GM23338 (cell line): Measurements from ENCODE around the gene FRAT2. TPM values are rescaled to one million over a fixed set of nuclear protein-coding genes. Genes with fewer than 3 reads are reported as not detected.

Experiments used
- ATAC-seq: fragments of 200-7000 bp; cut with Tn5 transposase; 3 replicates; pipeline ENCODE4 v1.9.1; 2020
- DNase-seq: peaks from one replicate; pipeline ENCODE4 v3.0.0-alpha.2; 2015; ENCODE audit warnings: low spot score
- H2AFZ ChIP-seq: fragments of 200-600 bp; sonication (generic); 2 replicates; pipeline ENCODE4 v1.8.0; 2016; ENCODE audit warnings: antibody characterized with exemption, mild to moderate bottlenecking, moderate library complexity
- H3F3A ChIP-seq: fragments of 200-600 bp; sonication (generic); replicated peaks from 2 replicates; pipeline ENCODE4 v1.8.0; 2017; ENCODE audit warnings: antibody characterized with exemption, mixed run types, low read depth
- H3K27ac ChIP-seq: fragments of 200-600 bp; sonication (generic); 2 replicates; pipeline ENCODE4 v1.6.1; 2016; ENCODE audit warnings: low read depth
- H3K27me3 ChIP-seq: fragments of 200-600 bp; sonication (generic); 2 replicates; pipeline ENCODE4 v1.8.0; 2016; ENCODE audit warnings: mild to moderate bottlenecking, mixed run types, moderate library complexity; ENCODE audit not compliant: insufficient read depth
- H3K36me3 ChIP-seq: fragments of 200-600 bp; sonication (generic); 2 replicates; pipeline ENCODE4 v1.8.0; 2016; ENCODE audit warnings: mild to moderate bottlenecking; ENCODE audit not compliant: insufficient read depth
- H3K4me1 ChIP-seq: fragments of 200-600 bp; sonication (generic); 2 replicates; pipeline ENCODE4 v1.8.0; 2016; ENCODE audit warnings: mild to moderate bottlenecking, moderate library complexity; ENCODE audit not compliant: insufficient read depth
- H3K4me2 ChIP-seq: fragments of 200-600 bp; sonication (generic); 2 replicates; pipeline ENCODE4 v1.7.1; 2017; ENCODE audit warnings: mixed run types
- H3K4me3 ChIP-seq: fragments of 200-600 bp; sonication (generic); 2 replicates; pipeline ENCODE4 v1.6.1; 2016; ENCODE audit warnings: mixed run types
- H3K79me2 ChIP-seq: fragments of 200-600 bp; sonication (generic); replicated peaks from 2 replicates; pipeline ENCODE4 v1.8.0; 2017; ENCODE audit warnings: mild to moderate bottlenecking; ENCODE audit not compliant: insufficient read depth
- H3K9me2 ChIP-seq: fragments of 200-600 bp; sonication (generic); 2 replicates; pipeline ENCODE4 v1.8.0; 2017; ENCODE audit not compliant: insufficient read depth
- H4K20me1 ChIP-seq: fragments of 200-600 bp; sonication (generic); replicated peaks from 2 replicates; pipeline ENCODE4 v1.8.0; 2017; ENCODE audit warnings: mild to moderate bottlenecking; ENCODE audit not compliant: insufficient read depth
- H3K27ac Mint-ChIP-seq: 2 replicates; pipeline ENCODE4 v1.8.0; 2020; ENCODE audit warnings: inconsistent platforms, mild to moderate bottlenecking, moderate library complexity, mixed read lengths
- H3K27me3 Mint-ChIP-seq: 3 replicates; pipeline ENCODE4 v1.8.0; 2022; ENCODE audit warnings: low read depth, mild to moderate bottlenecking, moderate library complexity, mixed read lengths, inconsistent platforms; ENCODE audit not compliant: insufficient read depth, poor library complexity
- H3K36me3 Mint-ChIP-seq: 3 replicates; pipeline ENCODE4 v1.8.0; 2021; ENCODE audit warnings: low read depth, mild to moderate bottlenecking, inconsistent platforms, moderate library complexity, mixed read lengths
- H3K4me1 Mint-ChIP-seq: 3 replicates; pipeline ENCODE4 v1.8.0; 2020; ENCODE audit warnings: mild to moderate bottlenecking, inconsistent platforms, mixed read lengths
- H3K4me3 Mint-ChIP-seq: 3 replicates; pipeline ENCODE4 v1.8.0; 2021; ENCODE audit warnings: moderate library complexity, mild to moderate bottlenecking, inconsistent platforms, mixed read lengths
- H3K9me3 Mint-ChIP-seq: 3 replicates; pipeline ENCODE4 v1.8.0; 2020; ENCODE audit warnings: moderate library complexity, mild to moderate bottlenecking, inconsistent platforms, mixed read lengths
- CREB1 ChIP-seq: fragments of 250-450 bp; sonication (Bioruptor Pico); IDR thresholded peaks from 2 replicates; pipeline ENCODE4 v1.5.0; 2020; ENCODE audit warnings: low read depth, mild to moderate bottlenecking, moderate library complexity
- EZH2phosphoT487 ChIP-seq: fragments of 200-600 bp; sonication (generic); IDR thresholded peaks from one replicate; pipeline ENCODE4 v1.8.1; 2018; ENCODE audit warnings: antibody characterized with exemption; ENCODE audit not compliant: unreplicated experiment
- JUNB ChIP-seq: IDR thresholded peaks from one replicate; pipeline ENCODE4 v1.6.1; 2016; ENCODE audit warnings: antibody characterized with exemption; ENCODE audit not compliant: unreplicated experiment
- NANOG ChIP-seq: IDR thresholded peaks from 2 replicates; pipeline ENCODE4 v1.6.1; 2016; ENCODE audit warnings: antibody characterized with exemption, borderline replicate concordance
- POLR2AphosphoS5 ChIP-seq: IDR thresholded peaks from 2 replicates; pipeline ENCODE4 v1.6.1; 2016; ENCODE audit warnings: antibody characterized with exemption, low read depth
- polyA plus RNA-seq: library from polyadenylated mRNA; unstranded; fragments of >200 nt; fragmentation: Nextera tagmentation; extraction: Ambion mirVana; gene quantifications from 2 replicates; pipeline ENCODE4 v1.2.1, GENCODE V29; 2016
- total RNA-seq: library from RNA; depleted of rRNA; stranded (reverse); fragments of >200 nt; shearing (Covaris generic); gene quantifications from 2 replicates; pipeline ENCODE4 v1.2.3, GENCODE V29; 2014
- TF ChIP-seq, protein P1 (sequence below), 2 experiments: fragments of 200-600 bp in 1 of 2; sonication (generic) in 1 of 2; conservative IDR thresholded peaks; 2 replicates each; pipeline versions ENCODE4 v1.5.1 to v1.6.1; 2016 to 2017; ENCODE audit warnings: antibody characterized with exemption in 2 of 2, low read depth in 2 of 2, mild to moderate bottlenecking in 2 of 2, moderate library complexity in 1 of 2
- TF ChIP-seq, protein P2 (sequence below): fragments of 250-450 bp; sonication (Bioruptor Pico); IDR thresholded peaks from 2 replicates; pipeline ENCODE4 v1.5.0; 2020; ENCODE audit warnings: mild to moderate bottlenecking, moderate library complexity

The FRAT2 gene
- total and polyA plus RNA-seq, 2 experiments from 2014 or later: 24.5 to 109 TPM

DNA sequence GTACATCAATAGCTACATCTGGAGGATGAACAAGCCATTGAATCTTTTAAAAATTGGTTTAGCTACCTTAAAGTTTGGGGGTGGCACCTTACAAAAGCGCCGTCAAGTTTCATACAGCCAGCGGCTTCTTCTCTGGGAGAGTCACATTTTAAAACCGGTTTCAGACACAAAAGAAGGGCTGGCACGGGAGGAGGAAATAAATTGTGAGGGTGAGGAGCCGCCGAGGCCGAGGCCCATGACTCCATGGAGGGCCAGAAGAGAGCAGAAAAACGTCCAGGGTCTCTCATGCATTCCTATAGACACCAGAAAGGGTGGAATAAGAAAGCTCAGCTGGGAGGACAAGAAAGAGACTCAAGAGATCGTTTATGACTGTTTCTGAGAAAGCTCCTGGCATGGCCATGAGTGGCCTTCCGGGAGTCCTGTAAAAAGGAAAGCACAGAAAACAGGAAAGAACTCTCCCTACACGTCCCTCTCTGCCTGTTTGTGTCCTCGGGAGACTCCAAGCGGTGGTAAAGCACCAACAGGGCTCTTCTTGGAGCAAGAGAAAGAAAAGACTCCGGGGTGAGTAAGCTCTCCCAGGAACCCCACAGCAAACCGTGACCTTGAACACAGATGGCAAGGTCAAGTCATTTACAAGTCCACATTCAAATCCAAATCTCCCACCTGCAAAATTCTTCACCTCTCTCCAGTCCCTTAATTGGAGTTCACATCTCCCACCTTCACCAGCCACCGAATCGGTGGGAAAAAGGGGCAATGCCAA is 1.8 kb downstream of the FRAT2 start:
- Histone ChIP-seq H3K27ac (peak overlapping the region; percentile 85; the same call in 1 of the 2 replicates), H3K9me2 (no peaks in the 10 kb centered on the region), H3F3A (peaks cover 11% of the 10 kb centered on the region), H3K36me3 (no peaks in the 10 kb centered on the region), H3K4me2 (peak overlapping the region; percentile 93), H3K4me3 (peak overlapping the region; percentile 82), H3K27me3 (no peaks in the 10 kb centered on the region), H3K79me2 (peaks cover 55% of the 10 kb centered on the region), H2AFZ (no peak overlapping the region), H4K20me1 (peaks cover 29% of the 10 kb centered on the region), H3K4me1 (peaks cover 46% of the 10 kb centered on the region)
- Mint-ChIP-seq H3K4me1 (peaks cover 46% of the 10 kb centered on the region), H3K27me3 (peaks cover 19% of the 10 kb centered on the region), H3K4me3 (peak overlapping the region; percentile 94), H3K27ac (peak overlapping the region; percentile 95), H3K9me3 (no peaks in the 10 kb centered on the region), H3K36me3 (peaks cover 41% of the 10 kb centered on the region)
- TF ChIP-seq NANOG (no peak), JUNB (no peak), EZH2phosphoT487 (no peak)
- TF ChIP-seq, protein P1, sequence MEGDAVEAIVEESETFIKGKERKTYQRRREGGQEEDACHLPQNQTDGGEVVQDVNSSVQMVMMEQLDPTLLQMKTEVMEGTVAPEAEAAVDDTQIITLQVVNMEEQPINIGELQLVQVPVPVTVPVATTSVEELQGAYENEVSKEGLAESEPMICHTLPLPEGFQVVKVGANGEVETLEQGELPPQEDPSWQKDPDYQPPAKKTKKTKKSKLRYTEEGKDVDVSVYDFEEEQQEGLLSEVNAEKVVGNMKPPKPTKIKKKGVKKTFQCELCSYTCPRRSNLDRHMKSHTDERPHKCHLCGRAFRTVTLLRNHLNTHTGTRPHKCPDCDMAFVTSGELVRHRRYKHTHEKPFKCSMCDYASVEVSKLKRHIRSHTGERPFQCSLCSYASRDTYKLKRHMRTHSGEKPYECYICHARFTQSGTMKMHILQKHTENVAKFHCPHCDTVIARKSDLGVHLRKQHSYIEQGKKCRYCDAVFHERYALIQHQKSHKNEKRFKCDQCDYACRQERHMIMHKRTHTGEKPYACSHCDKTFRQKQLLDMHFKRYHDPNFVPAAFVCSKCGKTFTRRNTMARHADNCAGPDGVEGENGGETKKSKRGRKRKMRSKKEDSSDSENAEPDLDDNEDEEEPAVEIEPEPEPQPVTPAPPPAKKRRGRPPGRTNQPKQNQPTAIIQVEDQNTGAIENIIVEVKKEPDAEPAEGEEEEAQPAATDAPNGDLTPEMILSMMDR (conservative IDR thresholded peaks at IDR 0.05; ENCODE audit: low read depth in 2 of 2): peak in 1 of 2 experiments; percentile 53; a peak in 3 of 4 replicates
- ATAC-seq: no peak
- peak; percentile 59 for DNase-seq

DNA sequence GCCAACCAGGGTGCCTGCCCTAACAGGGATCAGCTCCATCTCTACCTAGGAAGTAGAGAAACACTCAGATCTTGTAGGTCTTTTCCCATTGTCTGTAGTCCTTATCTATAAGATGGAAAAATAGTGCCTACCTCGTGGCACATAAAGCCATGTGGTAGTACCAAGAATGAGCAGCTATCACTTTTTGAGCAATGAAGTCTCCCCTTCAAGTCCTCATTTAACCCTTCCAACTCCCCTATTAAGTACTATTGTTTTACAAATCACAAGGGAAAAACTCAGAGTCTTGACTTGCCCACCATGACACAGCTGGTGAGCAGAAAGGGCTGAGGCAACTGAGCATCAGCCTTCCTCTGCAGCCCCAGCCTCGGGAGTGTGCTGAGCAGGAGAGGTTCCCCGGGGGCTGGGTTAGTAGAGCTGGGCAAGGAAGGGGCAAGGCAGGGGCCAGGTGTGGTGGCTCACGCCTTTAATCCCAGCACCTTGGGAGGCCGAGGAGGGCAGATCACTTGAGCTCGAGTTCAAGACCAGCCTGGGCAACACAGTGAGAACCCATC is 3.3 kb downstream of the FRAT2 start:
- H3K27me3 ChIP-seq: no peaks in the 10 kb centered on the region
- H3K4me3 ChIP-seq: peak overlapping the region; percentile 82
- H3K27ac Mint-ChIP-seq: peak overlapping the region; percentile 76
- peak; percentile 46 for DNase-seq
- peaks cover 41% of the 10 kb centered on the region for H3K36me3 Mint-ChIP-seq
- H3K36me3 ChIP-seq: no peaks in the 10 kb centered on the region
- peaks cover 20% of the 10 kb centered on the region for H3K27me3 Mint-ChIP-seq
- H2AFZ ChIP-seq: no peak overlapping the region
- peak overlapping the region; percentile 73; the same call in 1 of the 2 replicates for H3K27ac ChIP-seq
- no peaks in the 10 kb centered on the region for H3K9me3 Mint-ChIP-seq
- peaks cover 48% of the 10 kb centered on the region for H3K4me1 ChIP-seq
- H3K4me3 Mint-ChIP-seq: peak overlapping the region; percentile 94
- H4K20me1 ChIP-seq: peaks cover 31% of the 10 kb centered on the region
- peak; percentile 9 for ATAC-seq
- peak overlapping the region; percentile 93 for H3K4me2 ChIP-seq
- H3K4me1 Mint-ChIP-seq: peaks cover 35% of the 10 kb centered on the region
- TF ChIP-seq POLR2AphosphoS5: peak; percentile 40; the same call in 1 of the 2 replicates
- no peak for TF ChIP-seq NANOG
- no peaks in the 10 kb centered on the region for H3K9me2 ChIP-seq
- peaks cover 55% of the 10 kb centered on the region for H3K79me2 ChIP-seq
- H3F3A ChIP-seq: peaks cover 22% of the 10 kb centered on the region

DNA sequence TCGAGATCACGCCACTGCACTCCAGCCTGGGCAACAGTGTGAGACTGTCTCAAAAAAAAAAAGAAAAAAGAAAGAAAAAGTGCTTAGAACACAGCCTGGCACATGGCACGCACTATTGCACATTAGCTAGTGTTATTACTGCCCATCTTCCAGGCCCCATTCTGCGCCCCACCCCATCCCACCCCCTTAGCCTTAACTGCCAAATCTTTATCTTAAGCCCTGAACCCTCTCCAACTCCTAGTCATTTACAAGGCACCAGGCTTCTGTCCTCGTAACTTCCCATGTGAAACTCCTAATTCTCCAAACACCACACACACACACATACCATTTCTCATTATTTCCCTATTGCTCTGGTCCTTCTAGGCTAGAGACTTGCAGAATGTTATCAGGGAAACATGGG is 4.8 kb downstream of the FRAT2 start:
- H3K4me1 Mint-ChIP-seq: peaks cover 38% of the 10 kb centered on the region
- H3K27ac Mint-ChIP-seq: no peak overlapping the region
- H3F3A ChIP-seq: peaks cover 25% of the 10 kb centered on the region
- peaks cover 41% of the 10 kb centered on the region for H3K36me3 Mint-ChIP-seq
- ATAC-seq: no peak
- TF ChIP-seq, protein P2, sequence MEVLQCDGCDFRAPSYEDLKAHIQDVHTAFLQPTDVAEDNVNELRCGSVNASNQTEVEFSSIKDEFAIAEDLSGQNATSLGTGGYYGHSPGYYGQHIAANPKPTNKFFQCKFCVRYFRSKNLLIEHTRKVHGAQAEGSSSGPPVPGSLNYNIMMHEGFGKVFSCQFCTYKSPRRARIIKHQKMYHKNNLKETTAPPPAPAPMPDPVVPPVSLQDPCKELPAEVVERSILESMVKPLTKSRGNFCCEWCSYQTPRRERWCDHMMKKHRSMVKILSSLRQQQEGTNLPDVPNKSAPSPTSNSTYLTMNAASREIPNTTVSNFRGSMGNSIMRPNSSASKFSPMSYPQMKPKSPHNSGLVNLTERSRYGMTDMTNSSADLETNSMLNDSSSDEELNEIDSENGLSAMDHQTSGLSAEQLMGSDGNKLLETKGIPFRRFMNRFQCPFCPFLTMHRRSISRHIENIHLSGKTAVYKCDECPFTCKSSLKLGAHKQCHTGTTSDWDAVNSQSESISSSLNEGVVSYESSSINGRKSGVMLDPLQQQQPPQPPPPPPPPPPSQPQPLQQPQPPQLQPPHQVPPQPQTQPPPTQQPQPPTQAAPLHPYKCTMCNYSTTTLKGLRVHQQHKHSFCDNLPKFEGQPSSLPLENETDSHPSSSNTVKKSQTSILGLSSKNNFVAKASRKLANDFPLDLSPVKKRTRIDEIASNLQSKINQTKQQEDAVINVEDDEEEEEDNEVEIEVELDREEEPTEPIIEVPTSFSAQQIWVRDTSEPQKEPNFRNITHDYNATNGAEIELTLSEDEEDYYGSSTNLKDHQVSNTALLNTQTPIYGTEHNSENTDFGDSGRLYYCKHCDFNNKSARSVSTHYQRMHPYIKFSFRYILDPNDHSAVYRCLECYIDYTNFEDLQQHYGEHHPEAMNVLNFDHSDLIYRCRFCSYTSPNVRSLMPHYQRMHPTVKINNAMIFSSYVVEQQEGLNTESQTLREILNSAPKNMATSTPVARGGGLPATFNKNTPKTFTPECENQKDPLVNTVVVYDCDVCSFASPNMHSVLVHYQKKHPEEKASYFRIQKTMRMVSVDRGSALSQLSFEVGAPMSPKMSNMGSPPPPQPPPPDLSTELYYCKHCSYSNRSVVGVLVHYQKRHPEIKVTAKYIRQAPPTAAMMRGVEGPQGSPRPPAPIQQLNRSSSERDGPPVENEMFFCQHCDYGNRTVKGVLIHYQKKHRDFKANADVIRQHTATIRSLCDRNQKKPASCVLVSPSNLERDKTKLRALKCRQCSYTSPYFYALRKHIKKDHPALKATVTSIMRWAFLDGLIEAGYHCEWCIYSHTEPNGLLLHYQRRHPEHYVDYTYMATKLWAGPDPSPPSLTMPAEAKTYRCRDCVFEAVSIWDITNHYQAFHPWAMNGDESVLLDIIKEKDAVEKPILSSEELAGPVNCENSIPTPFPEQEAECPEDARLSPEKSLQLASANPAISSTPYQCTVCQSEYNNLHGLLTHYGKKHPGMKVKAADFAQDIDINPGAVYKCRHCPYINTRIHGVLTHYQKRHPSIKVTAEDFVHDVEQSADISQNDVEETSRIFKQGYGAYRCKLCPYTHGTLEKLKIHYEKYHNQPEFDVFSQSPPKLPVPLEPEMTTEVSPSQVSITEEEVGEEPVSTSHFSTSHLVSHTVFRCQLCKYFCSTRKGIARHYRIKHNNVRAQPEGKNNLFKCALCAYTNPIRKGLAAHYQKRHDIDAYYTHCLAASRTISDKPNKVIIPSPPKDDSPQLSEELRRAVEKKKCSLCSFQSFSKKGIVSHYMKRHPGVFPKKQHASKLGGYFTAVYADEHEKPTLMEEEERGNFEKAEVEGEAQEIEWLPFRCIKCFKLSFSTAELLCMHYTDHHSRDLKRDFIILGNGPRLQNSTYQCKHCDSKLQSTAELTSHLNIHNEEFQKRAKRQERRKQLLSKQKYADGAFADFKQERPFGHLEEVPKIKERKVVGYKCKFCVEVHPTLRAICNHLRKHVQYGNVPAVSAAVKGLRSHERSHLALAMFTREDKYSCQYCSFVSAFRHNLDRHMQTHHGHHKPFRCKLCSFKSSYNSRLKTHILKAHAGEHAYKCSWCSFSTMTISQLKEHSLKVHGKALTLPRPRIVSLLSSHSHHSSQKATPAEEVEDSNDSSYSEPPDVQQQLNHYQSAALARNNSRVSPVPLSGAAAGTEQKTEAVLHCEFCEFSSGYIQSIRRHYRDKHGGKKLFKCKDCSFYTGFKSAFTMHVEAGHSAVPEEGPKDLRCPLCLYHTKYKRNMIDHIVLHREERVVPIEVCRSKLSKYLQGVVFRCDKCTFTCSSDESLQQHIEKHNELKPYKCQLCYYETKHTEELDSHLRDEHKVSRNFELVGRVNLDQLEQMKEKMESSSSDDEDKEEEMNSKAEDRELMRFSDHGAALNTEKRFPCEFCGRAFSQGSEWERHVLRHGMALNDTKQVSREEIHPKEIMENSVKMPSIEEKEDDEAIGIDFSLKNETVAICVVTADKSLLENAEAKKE (CRISPR knock-in tag): no peak
- TF ChIP-seq CREB1 (CRISPR knock-in tag) (no peak), POLR2AphosphoS5 (no peak)
- H3K27ac ChIP-seq: no peak overlapping the region
- no peak overlapping the region for H2AFZ ChIP-seq
- no peaks in the 10 kb centered on the region for H3K9me3 Mint-ChIP-seq
- no peaks in the 10 kb centered on the region for H3K27me3 ChIP-seq
- H3K27me3 Mint-ChIP-seq: peaks cover 14% of the 10 kb centered on the region
- H3K4me2 ChIP-seq: peak overlapping the region; percentile 64; the same call in 1 of the 2 replicates
- H3K4me3 ChIP-seq: 0 out of 2 replicates have a peak overlapping the region, but pooled peaks have one; percentile 17
- H3K9me2 ChIP-seq: no peaks in the 10 kb centered on the region
- no peak for DNase-seq
- H3K79me2 ChIP-seq: peaks cover 55% of the 10 kb centered on the region
- peaks cover 31% of the 10 kb centered on the region for H4K20me1 ChIP-seq
- no peaks in the 10 kb centered on the region for H3K36me3 ChIP-seq
- H3K4me3 Mint-ChIP-seq: no peak overlapping the region; the same call in 2 of the 3 replicates
- H3K4me1 ChIP-seq: peaks cover 51% of the 10 kb centered on the region
